ENCODE data around the gene CCDC148.

Gene CCDC148

DNA sequence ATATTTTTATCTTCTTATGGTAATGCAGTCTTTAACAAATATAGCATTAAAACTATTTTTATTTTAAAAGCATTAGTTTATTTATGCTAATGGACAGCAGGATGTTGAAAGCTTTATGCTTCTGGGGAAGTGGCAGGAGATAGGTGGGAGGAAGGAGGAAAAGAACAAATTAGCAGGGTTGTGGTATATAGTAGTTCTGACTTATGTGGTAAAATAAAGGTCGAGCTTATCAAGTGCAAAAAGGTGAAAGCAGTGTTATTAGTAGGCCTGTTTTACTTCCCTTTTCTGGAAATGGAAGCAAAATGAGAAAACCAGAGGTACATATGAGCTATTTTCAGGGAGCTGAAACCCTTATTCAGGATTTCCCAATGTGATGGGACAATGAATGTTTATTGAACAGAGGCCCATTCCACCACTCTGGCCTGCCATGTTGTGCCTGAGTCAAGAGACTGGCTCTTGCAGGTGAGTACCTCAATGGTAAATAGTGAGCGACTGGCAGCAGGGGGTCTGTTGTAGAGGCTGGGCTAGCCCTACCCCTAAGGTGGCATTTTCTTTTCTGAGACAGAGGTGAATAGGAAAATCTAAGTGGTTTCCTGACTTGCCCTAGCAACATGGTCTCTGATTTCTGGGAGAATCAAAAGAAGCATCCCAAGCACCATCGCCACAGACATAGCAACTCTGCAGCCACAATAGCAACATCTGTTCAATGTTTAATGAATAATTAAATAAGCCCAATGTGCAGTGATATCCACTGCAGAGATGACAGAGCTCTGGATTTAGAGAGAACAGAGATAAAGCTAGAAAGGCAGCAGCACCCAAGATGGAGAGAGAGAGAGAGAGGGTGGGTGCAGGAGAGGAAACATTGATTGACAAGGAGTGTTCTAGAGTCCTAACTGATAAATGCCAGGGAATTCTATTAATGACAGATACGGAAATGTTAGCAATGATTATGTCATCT lies 235.2 kb downstream of the CCDC148 start:
- in situ Hi-C loops (cut with MboI; ENCODE audit: low sequenced_read_pairs): no loop called here

DNA sequence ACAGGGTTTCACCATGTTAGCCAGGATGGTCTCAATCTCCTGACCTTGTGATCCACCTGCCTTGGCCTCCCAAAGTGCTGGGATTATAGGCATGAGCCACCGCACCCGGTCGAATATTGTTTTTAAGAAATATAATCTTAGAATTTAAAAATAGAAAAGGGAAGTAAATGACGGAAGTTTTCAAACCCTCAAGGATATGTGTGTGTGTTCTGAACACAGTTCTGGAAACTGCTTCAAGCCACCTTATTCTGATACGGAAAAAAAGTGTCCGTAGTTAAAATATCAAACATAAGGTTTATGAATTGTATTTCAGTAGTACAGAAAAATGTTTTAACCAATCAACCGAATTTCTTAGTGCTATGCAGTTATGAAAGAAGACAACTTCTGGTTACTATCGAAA lies 239.0 kb downstream of the CCDC148 start:
- in situ Hi-C loops (cut with MboI; ENCODE audit: low sequenced_read_pairs): no loop called here

DNA sequence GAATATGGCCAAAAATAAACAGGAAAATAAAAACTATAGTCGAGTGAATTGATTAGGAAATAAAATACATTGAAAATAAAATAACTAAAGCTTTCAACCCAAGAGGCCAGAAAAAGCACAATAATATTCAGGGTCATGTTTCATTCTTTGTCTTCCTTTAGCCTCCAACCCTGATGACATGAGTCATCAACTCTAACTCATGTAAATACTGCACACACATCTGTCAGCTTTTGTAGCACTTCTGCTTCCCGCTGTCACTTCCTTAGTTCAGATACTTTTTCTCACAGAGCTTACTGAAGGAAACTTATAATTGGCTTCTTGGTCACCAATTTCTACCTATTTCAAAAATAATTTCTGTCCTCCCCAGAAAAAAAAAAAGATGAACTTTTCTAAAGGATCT lies 242.1 kb downstream of the CCDC148 start:
- in situ Hi-C loops (cut with MboI; ENCODE audit: low sequenced_read_pairs): no loop called here

DNA sequence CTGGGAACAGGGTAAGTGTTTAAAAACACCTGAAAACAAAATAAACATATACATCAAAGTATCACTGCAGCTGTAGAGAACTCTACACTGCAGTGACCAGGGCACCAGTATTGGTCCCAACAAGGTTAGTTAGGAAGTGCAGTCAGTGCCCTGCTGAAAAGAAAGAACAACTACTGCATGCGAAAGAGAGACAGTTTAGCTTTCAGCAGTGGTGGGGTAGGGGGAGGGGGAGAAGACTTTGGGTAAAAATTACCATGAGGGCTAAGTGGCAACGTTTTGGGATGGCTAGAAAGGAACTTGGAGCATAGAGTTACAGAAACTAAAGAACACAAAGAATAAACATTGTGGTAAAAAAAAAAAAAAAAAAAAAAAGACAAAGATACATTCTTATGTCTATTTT lies 242.8 kb downstream of the CCDC148 start:
- in situ Hi-C loops (cut with MboI; ENCODE audit: low sequenced_read_pairs): no loop called here

DNA sequence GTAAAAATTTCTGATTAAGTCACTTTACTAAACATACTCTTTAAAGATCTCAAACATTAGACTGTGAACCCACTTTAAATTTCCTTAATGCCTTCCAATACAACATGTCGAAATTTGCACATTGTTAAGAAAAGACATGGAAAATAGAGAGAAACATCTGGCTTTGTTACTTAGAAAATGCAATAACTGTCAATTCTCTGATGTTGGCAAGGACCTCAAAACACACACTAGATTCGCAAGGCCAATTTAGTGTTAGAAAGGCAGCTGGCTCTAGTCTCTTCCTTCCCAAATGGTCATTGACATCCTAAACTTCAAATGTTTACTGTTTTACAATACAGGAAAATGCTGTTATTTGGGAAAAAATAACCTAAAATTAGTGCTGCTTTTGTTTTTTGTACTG lies 244.3 kb downstream of the CCDC148 start:
- in situ Hi-C loops (cut with MboI; ENCODE audit: low sequenced_read_pairs): no loop called here

DNA sequence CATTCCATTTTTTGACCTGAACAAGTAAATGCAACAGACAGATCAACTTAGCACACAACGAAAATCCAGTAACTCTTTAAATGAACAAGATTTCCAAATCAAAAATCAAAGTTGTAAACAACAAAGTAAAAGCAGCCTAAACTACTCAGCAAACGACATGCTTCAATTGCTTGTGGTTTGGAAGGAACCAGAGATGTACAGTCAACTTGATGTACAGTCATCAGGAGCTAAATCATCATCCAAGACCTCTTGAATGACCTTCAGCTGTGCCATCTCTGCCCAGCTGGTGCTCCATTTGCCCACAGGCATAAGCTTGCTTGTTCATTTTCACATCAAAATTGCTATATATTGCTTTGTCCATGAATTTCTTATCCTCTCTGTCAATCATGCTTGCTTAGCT lies 245.1 kb downstream of the CCDC148 start:
- in situ Hi-C loops (cut with MboI; ENCODE audit: low sequenced_read_pairs): no loop called here

DNA sequence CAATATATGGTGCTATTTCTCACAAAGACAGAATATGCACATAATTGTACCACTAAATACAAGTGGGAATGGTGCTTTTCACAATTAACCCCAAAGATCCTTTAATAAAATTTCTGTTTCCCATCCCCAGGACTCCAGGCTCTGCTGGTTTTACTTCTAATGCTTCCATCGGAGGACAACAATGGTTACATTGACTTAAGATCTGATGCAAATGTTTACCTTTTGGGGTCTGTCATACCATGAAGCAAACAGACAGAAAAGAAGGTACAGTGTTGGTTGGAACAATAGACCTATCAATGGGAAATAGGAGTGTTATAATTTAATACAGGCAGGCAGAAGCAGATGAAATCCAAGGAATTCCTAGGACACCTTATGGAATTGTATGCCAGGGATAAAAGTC lies 249.2 kb downstream of the CCDC148 start:
- in situ Hi-C loops (cut with MboI; ENCODE audit: low sequenced_read_pairs): no loop called here

DNA sequence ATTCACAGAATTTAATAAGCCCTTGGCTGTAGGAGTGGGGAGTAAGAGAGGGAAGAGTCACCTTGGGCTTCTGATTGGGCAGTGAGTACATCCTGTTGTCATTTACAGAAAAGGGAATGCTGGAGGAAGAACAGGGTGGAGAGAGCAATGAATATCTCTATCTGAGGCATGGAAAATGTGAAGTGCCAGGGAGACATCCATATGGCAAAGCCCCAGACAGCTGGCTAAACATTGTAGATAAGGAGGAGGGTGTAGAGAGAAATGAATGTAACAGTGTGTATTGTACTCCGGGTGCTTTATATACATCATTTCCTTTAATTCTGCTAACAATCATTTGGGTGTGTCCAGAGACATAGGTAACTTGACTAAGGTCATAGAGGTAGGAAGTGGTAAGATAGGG lies 251.3 kb downstream of the CCDC148 start:
- in situ Hi-C loops (cut with MboI; ENCODE audit: low sequenced_read_pairs): no loop called here

DNA sequence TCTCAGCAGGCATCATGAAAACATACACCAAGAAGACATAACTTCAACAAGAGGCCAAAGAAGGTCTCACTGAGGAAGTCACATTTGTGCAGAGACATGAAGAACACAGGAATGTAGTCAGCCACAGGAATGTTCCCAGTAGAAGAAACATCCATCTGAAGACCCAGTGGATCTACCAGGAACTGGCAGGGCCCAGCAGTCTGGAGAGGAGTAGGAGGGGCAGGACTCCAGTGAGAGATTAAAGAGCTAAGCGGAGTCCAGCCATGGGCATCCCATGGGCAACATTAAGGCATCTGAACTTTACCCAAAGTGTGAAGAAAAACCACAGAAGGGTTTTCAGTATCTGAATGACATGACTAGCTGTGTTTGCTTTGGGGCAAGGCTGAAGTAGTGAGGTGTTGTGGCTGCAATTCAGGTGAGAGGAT lies 251.8 kb downstream of the CCDC148 start:
- in situ Hi-C loops (cut with MboI; ENCODE audit: low sequenced_read_pairs): no loop called here

DNA sequence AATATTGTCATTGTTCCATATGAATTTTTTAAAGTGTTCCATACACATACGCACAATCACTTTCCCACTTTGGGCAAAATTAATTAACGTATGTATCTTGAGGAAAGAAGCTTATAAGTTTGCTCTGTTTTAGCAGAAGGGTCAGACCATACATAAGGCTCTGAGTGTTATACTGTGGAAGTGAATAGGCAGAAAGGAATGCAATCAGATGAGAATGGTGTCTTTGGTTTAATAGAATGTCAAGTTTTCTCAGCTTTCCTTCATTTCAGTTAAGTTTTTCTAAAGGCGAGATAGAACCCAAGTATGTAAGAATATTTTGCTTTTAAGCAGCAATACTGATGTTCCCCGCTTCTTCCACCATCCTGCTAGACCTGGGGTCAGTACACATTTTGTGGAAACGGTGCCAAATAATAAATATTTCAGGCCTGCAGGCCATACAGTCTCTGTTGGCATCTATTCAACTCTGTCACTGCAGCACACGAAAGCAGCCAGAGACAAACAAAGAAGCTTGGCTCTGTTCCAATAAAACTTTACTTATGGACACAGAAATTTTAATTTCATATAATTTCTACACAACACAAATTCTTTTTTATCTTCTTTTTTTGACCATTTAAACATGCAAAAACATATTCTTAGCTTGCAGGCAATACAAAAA lies 254.3 kb downstream of the CCDC148 start:
- in situ Hi-C loops (cut with MboI; ENCODE audit: low sequenced_read_pairs): no loop called here

DNA sequence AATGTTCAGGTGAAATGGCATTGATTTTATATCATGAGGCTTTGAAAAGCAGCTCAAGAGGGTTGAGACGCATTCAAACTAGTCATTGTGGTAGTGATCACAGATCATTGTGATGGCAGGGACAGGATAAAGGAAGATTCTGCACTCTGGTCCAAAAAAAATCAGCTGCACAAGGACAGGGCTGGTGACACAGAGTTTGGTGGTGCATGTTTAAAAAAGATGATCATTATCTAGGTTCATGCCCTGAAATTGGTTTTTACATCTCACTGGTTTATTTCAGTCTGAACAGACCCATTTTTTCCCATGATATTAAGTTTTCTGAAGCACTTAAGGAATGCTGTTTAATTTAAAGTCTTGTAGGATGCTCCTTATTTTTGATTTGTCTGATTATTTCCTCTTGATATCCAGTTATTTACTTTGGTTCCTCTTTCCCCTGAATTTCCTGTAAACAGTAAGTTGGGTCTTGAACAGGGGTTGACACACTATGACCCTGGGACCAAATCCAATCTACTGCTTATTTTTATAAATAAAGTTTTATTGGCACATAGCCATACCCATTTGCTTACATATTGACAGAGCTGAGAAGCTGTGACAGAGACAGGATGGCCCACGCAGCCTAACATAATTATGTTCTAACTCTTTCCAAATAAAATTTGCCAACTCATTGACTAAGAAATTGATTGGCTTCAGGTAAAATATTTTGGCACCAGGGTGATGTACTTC lies 256.5 kb downstream of the CCDC148 start:
- in situ Hi-C loops (cut with MboI; ENCODE audit: low sequenced_read_pairs): no loop called here

DNA sequence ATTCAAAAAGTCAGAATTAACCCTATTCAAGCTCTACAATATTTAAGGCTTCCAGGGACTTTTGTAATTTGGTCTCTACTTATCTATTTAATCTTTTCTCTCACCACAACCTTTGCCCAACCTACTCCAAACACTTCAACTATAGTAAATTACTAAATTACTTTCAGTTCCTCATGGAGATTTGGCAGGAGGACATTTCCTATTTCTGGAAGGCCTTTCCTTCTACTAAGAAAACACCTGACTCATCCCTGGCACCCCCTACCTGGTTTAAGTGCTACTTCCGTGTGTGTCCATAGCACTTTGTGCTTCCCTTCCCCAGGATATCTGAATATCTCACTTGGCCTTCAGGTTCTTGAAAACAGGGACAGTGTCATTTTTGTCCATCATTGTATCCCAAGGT lies 258.6 kb downstream of the CCDC148 start:
- in situ Hi-C loops (cut with MboI; ENCODE audit: low sequenced_read_pairs): no loop called here

DNA sequence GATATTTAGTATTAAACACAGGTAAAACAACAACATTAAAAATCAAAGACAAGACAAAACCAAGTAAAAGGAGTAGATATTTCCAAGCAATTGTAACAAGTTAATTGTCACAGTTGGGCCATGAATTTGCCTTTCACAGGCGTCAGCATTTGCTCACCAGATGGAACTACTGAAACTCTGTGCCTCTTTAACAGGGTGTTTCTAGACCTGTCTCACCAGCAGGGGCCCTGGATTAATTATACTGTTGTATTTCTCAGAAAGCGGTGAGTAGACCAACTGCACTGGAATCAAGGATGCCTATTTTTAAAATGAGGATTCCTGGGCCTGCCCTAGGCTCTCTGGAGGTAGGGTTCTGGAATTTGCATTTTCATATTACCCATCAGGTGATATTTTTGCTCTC lies 262.3 kb downstream of the CCDC148 start:
- in situ Hi-C loops (cut with MboI; ENCODE audit: low sequenced_read_pairs): no loop called here

DNA sequence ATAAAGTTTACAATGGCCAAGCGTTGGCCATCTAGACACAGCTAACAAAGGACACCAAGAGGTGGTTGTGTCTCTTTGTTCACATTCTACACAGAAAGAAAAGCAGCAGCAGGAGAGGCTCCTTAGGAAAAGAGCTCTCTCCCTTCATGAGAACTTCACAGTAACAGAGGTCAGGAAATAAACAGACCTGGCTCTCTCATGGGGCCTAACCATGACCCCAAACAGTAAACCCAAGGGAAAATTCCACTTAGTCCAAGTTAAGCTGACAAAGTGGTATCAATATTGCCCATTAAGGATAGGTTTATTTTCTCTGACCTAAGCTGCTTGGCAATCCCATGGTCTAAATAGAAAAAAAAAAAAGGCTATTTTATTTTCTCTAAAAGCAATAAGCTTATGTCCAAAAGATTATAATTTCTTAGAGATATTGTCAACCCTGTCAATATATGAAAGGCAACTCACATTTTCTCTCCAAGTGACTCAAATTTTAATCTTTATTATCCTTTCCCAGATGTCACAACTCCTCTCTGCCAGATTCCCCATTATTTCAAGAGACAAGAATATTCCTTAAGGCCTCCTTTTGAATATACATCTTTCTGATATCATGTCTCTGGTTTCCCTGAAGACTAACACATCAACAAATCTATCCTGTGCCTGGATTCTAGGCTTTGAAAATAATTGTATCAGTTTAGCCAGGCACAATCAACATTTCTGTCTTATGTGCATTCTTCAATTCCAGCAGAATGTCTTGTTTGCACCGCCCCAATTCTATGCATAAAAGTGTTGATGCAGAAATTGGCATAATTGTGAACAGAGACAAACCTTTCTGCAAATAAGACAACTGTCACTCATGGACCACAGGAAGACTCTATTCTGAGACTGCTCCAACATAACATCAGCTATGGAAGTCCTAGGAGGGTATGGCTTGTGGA lies 263.8 kb downstream of the CCDC148 start:
- in situ Hi-C loops (cut with MboI; ENCODE audit: low sequenced_read_pairs): no loop called here

DNA sequence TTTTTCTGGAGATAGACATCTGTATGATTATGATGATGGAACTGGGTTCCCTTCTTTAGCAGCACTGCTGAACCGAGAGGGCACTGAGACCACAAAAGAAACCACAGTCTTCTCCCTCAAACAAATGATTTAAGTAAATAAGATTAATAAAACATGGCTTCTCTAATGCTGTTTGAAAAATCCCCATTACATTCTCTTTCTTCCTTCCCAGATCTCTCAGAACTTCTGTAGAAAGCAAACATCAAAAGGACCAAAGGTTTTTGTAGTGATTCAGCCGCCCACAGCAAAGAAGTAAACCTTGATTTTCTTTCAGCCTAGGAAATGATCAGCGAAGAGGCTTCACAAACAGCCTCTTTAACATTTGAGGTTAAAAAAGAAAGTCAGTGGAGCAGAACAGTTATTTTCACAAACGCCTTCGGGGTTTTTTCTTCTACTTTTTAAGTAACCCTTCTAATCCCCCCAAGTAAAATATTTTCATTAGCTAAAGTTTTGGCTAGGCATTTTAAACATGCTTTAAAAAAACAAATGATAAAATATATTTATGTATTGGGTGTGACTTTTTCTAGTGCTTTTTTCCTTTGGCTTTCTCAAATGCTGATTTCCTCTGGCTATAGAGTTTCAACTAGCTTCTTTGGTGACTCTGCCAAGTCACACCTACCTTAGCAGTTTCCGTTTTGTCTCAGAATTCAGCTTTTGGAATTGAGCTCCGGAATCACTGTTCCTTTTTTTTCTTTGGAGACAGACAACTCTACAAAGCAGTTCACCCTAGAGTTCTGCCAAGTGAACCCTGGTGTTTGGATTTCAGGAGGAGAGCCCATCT lies 265.3 kb downstream of the CCDC148 start:
- in situ Hi-C loops (cut with MboI; ENCODE audit: low sequenced_read_pairs): no loop called here

DNA sequence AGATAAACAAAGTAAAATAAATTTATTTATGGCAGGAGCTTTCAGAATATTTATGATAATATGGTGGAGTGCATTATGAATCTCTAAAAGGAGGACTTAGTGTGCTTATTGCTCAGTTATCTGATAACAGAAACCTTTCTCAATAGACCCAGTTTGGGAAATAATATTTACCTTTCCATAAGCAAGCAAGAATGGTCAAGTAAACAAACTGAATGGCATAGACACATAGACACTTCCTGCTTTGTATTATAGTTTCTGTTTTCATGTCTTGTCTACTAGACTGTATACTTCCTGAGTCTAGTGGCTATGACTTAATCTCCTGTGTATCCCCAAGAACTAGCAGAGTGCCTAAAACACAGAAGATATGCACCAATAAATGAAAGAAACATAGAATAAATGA lies 267.0 kb downstream of the CCDC148 start:
- in situ Hi-C loops (cut with MboI; ENCODE audit: low sequenced_read_pairs): no loop called here

DNA sequence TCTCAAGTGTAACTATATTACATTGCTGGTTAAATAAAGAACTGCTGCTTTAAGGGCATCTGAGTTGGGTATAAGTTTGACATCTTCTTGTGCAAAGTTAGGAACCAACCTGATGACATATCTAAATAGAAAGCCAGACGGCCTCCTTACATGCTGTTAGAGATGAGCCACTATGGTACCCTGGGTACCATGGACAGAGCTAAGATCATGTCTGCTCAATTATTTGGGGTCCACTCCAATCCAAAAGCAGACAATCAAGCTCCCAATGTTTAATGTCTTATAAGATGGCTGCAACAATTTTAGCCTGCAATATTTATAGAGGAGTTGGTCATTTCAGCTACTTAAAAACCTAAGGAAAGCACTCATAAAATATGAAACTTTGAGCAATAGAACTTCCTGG lies 268.6 kb downstream of the CCDC148 start:
- in situ Hi-C loops (cut with MboI; ENCODE audit: low sequenced_read_pairs): no loop called here

DNA sequence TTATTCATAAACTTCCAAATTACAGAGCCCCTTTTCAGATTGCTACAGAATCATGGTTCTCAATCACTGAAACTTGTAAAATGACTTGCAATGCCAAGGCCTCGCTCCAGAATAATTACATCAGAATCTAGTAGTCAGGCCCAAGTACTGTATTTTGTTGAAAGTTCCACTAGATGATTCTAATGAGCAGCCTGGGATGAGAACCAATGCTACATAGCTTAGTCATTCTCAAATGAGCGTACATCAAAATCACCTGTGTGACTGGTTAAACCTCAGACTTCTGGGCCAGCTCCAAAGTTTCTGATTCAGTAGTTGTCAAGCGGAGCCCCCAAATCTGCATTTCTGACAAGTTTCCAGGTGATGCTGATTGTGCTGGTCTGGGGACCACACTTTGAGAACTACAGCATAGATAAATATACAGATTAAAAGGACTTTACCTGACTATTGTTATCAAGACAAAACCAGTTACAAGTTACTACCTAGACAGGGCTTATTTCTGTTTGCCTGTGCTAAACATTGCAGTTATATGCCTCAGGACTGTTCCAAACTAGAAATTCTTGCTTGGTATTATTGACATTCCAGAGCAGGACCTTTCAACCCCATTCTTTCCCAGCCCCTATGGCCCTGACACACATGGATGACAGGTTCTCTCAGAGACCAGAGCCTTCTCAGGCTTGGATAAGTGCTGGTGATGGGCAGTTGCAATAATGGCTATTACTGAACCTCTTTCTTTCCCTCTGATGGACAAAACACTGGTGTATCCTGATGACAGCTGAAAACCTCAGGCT lies 271.8 kb downstream of the CCDC148 start:
- in situ Hi-C loops (cut with MboI; ENCODE audit: low sequenced_read_pairs): no loop called here

DNA sequence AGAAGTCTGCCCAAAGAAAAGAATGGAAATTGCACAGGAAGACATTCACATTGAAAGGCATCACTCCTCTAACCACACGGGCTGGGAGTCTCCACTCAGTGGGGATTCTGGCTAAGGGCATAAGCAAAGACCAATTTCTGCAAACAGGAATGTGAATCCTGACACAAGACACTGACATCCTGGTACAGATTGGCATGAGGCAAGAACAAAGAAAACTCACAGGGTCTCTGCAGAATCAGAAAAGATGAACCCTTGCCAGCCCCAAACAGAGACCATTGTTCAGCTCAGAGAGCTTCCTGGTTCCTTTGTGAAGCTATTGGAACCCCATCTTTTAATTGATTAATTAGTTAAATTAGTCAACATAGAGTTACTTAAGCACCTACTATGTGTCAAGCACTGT lies 272.6 kb downstream of the CCDC148 start:
- in situ Hi-C loops (cut with MboI; ENCODE audit: low sequenced_read_pairs): no loop called here
